ENCODE results near the gene EPB41L4B.

DNA sequence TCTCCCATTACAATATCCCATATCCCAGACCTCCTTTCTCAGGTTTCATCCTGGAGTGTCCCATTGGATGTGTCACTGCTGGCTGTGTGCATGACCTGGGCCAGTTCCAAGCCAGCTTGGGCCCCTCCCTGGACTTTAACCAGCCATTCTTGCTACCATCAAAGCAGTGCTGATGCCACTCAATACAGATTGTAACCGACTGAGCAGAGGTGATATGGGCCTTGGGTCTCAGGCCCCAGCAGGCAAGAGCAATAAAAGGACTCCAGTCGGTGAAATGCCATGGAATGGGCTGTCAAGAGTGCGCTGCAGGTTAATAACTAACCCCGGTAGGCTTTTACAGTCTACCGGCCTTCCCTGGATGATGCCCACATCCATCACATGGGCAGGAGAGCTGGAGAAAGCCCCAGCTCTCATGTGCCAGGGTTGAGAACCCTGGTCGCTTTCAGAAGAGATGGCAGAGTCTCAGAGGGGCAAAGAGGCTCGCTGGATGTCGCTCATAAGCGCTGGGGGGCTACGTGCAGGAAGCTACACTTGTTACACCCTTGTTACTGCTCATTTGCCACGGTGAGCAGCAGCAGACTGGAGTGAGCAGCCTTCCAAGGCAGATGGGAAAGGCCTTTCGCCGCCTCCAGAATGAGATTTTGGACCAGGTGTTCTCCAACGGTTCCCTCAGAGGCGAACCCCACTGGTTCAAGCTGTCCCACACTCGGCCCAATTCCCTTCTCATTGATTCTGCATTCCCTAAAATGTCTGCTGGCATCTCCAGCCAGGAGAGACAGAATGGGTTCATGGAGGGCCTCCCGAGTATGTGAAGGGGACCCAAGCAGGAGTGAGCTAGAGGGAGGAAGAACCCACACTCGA, 13.2 kb downstream of the EPB41L4B start:
- TF ChIP-seq POLR2A (IDR thresholded peaks at IDR 0.05): no peak
- TF ChIP-seq, protein P1, sequence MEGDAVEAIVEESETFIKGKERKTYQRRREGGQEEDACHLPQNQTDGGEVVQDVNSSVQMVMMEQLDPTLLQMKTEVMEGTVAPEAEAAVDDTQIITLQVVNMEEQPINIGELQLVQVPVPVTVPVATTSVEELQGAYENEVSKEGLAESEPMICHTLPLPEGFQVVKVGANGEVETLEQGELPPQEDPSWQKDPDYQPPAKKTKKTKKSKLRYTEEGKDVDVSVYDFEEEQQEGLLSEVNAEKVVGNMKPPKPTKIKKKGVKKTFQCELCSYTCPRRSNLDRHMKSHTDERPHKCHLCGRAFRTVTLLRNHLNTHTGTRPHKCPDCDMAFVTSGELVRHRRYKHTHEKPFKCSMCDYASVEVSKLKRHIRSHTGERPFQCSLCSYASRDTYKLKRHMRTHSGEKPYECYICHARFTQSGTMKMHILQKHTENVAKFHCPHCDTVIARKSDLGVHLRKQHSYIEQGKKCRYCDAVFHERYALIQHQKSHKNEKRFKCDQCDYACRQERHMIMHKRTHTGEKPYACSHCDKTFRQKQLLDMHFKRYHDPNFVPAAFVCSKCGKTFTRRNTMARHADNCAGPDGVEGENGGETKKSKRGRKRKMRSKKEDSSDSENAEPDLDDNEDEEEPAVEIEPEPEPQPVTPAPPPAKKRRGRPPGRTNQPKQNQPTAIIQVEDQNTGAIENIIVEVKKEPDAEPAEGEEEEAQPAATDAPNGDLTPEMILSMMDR (IDR thresholded peaks at IDR 0.05): no peak

All from body of pancreas (tissue), 4 donors.